Transverse colon (tissue), 4 donors: Measurements from ENCODE around the gene GRB2. TPM values are rescaled to one million over a fixed set of nuclear protein-coding genes. Genes with fewer than 3 reads are reported as not detected.
A peak's percentile ranks its signal among the peaks of the same experiment; 100 is the strongest.
"Not testable (repeated sequence)": the region's sequence is repeated elsewhere in the genome, so short reads cannot be mapped to it uniquely, and the experiment has no call there.

Source experiments
- DNase-seq: peaks from one replicate; pipeline ENCODE4 v3.0.0-alpha.2; 2019
- H3K27ac ChIP-seq, 4 donors: fragments of 200-600 bp; sonication (generic); 2 replicates each; pipeline ENCODE4 v1.5.1; 2016 to 2018; ENCODE audit warnings: inconsistent platforms in 4 of 4
- H3K27me3 ChIP-seq: fragments of 200-600 bp; sonication (generic); 2 replicates; pipeline ENCODE4 v1.5.1; 2017; ENCODE audit warnings: inconsistent platforms
- H3K36me3 ChIP-seq, 4 donors: fragments of 200-600 bp; sonication (generic); 2 replicates each; pipeline ENCODE4 v1.5.1; 2017 to 2019; ENCODE audit warnings: inconsistent platforms in 4 of 4
- H3K4me1 ChIP-seq, 4 donors: fragments of 200-600 bp; sonication (generic); 2 replicates each; pipeline ENCODE4 v1.5.1; 2017 to 2020; ENCODE audit warnings: inconsistent platforms in 4 of 4
- H3K4me3 ChIP-seq, 4 donors: fragments of 200-600 bp; sonication (generic); 1 replicate in 1 of 4; 2 replicates in 3 of 4; pipeline versions ENCODE4 v1.5.1 to v1.6.1; 2017 to 2019; ENCODE audit warnings: inconsistent platforms in 4 of 4
- H3K9me3 ChIP-seq, 2 donors: fragments of 200-600 bp; sonication (generic); 2 replicates each; pipeline ENCODE4 v1.5.1; 2017 to 2019; ENCODE audit warnings: inconsistent platforms in 2 of 2
- CTCF ChIP-seq, 5 experiments: fragments of 200-600 bp in 3 of 5; fragments of 450-650 bp in 2 of 5; sonication (generic) in 3 of 5; IDR thresholded peaks; 1 replicate in 2 of 5; 2 replicates in 3 of 5; pipeline ENCODE4 v1.5.1; 2016 to 2017; ENCODE audit warnings: antibody characterized with exemption in 5 of 5, inconsistent platforms in 3 of 5, mild to moderate bottlenecking in 2 of 5, moderate library complexity in 1 of 5
- EP300 ChIP-seq: sonication (generic); formaldehyde crosslinking; IDR thresholded peaks from one replicate; pipeline ENCODE4 v1.6.1; 2017; ENCODE audit warnings: antibody characterized with exemption, low read depth
- POLR2A ChIP-seq: fragments of 450-650 bp; IDR thresholded peaks from one replicate; pipeline ENCODE4 v1.6.1; 2016; ENCODE audit warnings: antibody characterized with exemption, mild to moderate bottlenecking, moderate library complexity
- POLR2AphosphoS5 ChIP-seq, 3 donors: sonication (generic); formaldehyde crosslinking; IDR thresholded peaks; one replicate each; pipeline ENCODE4 v1.6.1; 2016; ENCODE audit warnings: antibody characterized with exemption in 3 of 3
- WGBS, 2 donors: methylation state at CpG; one replicate each; pipeline ENCODE4 v1.1.5; 2018; ENCODE audit warnings: low coverage in 1 of 2; 5-methylcytosine and 5-hydroxymethylcytosine counted together
- in situ Hi-C, 4 donors: fragments of 200-750 bp; cut with MboI; loops; one replicate each; pipeline versions ENCODE4 v1.15.0 to v1.15.1; 2017; ENCODE audit warnings: low sequenced_read_pairs in 3 of 4, low pct_ligation_motif_present in 1 of 4, low pct_unique_long_range_greater_than_20kb in 1 of 4
- intact Hi-C: fragments of 100-400 bp; cut with DNase I; formaldehyde crosslinking; loops from one replicate; pipeline ENCODE4 v1.15.1; 2023; ENCODE audit warnings: low total_unique reads
- total RNA-seq, 4 donors: library from RNA; depleted of rRNA; stranded (reverse); fragments of >200 nt; gene quantifications; one replicate each; pipeline ENCODE4 v1.1.0, GENCODE V29; 2016

Gene GRB2
- total RNA-seq, 4 donors from 2014 or later: 105 to 183 (median 136) TPM

- H3K27me3 ChIP-seq: no peaks in the 10 kb centered on the region
- H3K9me3 ChIP-seq: no peaks in the 10 kb centered on the region
- TF ChIP-seq POLR2A (no peak), POLR2AphosphoS5 (IDR thresholded peaks at IDR 0.05) (no peak), EP300 (no peak), CTCF (IDR thresholded peaks at IDR 0.05) (no peak)
- DNase-seq: no peak
- no peak overlapping the region for H3K27ac ChIP-seq
- no peak overlapping the region for H3K4me3 ChIP-seq
- peaks cover 0 to 1% (median under 1%) of the 10 kb centered on the region in 4 donors for H3K4me1 ChIP-seq
- intact Hi-C loops: no loop called here
- 86 to 91% methylated on average over 13 to 17 of the region's 17 CpGs for WGBS, 2 donors
- in situ Hi-C loops: no loop called here
- H3K36me3 ChIP-seq: no peaks in the 10 kb centered on the region
These were observed 42.7 kb upstream of the GRB2 start for GRCh38 chr17:75447951-75448856.

- WGBS, 2 donors: 83 to 90% methylated on average over 2 to 6 of the region's 6 CpGs
- H3K27ac ChIP-seq, DNase-seq, in situ Hi-C loops, H3K27me3 ChIP-seq, H3K9me3 ChIP-seq, intact Hi-C loops, H3K4me3 ChIP-seq, H3K36me3 ChIP-seq, H3K4me1 ChIP-seq: not testable (repeated sequence)
These were observed 40.4 kb upstream of the GRB2 start for GRCh38 chr17:75445896-75446295.

- in situ Hi-C loops (no loop called here), intact Hi-C loops (no loop called here)
- no peaks in the 10 kb centered on the region for H3K4me1 ChIP-seq
- TF ChIP-seq EP300: no peak
- TF ChIP-seq POLR2AphosphoS5 (IDR thresholded peaks at IDR 0.05): no peak
- TF ChIP-seq POLR2A: no peak
- TF ChIP-seq CTCF (IDR thresholded peaks at IDR 0.05): no peak
- peak overlapping the region; percentile 59 to 85 (median 74) for H3K27ac ChIP-seq
- WGBS, 2 donors: 80 to 83% methylated on average over 1 to 3 of the region's 3 CpGs
- H3K9me3 ChIP-seq: no peaks in the 10 kb centered on the region
- H3K27me3 ChIP-seq: no peaks in the 10 kb centered on the region
- H3K36me3 ChIP-seq: no peaks in the 10 kb centered on the region
- no peak for DNase-seq
- H3K4me3 ChIP-seq: no peak overlapping the region
These were observed 39.8 kb upstream of the GRB2 start for GRCh38 chr17:75445296-75445695.

GRCh38 chr17:75442168-75443103 lies 37.0 kb upstream of the GRB2 start:
- Histone ChIP-seq H3K27me3 (no peaks in the 10 kb centered on the region), H3K4me1 (no peaks in the 10 kb centered on the region), H3K27ac (peak overlapping the region; percentile 1 to 34 (median 19)), H3K4me3 (no peak overlapping the region), H3K9me3 (no peaks in the 10 kb centered on the region), H3K36me3 (no peaks in the 10 kb centered on the region)
- no peak for TF ChIP-seq POLR2AphosphoS5 (IDR thresholded peaks at IDR 0.05)
- TF ChIP-seq CTCF (IDR thresholded peaks at IDR 0.05): no peak
- no peak for TF ChIP-seq POLR2A
- WGBS, 2 donors: 84 to 100% methylated on average over 2 to 4 of the region's 4 CpGs
- intact Hi-C loops: no loop called here
- in situ Hi-C loops: no loop called here
- DNase-seq: no peak
